Spleen (tissue), 7 donors: ENCODE data around the gene N4BP2L1.

Experiments used
- CTCF ChIP-seq, 11 experiments: fragments of 200-600 bp in 7 of 11; fragments of 450-650 bp in 4 of 11; sonication (generic) in 4 of 11; IDR thresholded peaks in 8 of 11; conservative IDR thresholded peaks in 3 of 11; 1 replicate in 7 of 11; 2 replicates in 4 of 11; pipeline versions ENCODE4 v1.4.0 to v1.8.0; 2016 to 2021; ENCODE audit warnings: antibody characterized with exemption in 11 of 11, inconsistent platforms in 4 of 11, mild to moderate bottlenecking in 1 of 11
- POLR2AphosphoS5 ChIP-seq, 3 donors: sonication (generic); formaldehyde crosslinking; IDR thresholded peaks; one replicate each; pipeline ENCODE4 v1.5.1; 2017; ENCODE audit warnings: antibody characterized with exemption in 3 of 3
- donor health status: DM: no; HTN: no; CAD: no; lungs with moderate emphysema.
- donor health status: DM: no; HTN: no; CAD: no.
- donor health status: DM: no; HTN: no; CAD: no.

- no peak for TF ChIP-seq CTCF (IDR thresholded peaks at IDR 0.05 in 8 of 11, conservative IDR thresholded peaks at IDR 0.05 in 3 of 11)
- TF ChIP-seq POLR2AphosphoS5 (IDR thresholded peaks at IDR 0.05): no peak
Observed at GRCh38 chr13:32385410-32385809, 42.5 kb downstream of the N4BP2L1 start.
